ENCODE data around the gene BZW2. TPM values are rescaled to one million over a fixed set of nuclear protein-coding genes. Genes with fewer than 3 reads are reported as not detected.

The BZW2 gene
- total RNA-seq, 1 donor: 61.8 TPM

GRCh38 chr7:16724344-16724743 lies 78.4 kb downstream of the BZW2 start:
- no peak for DNase-seq (ENCODE audit: low read depth)
- no peak for TF ChIP-seq CTCF (IDR thresholded peaks at IDR 0.05; ENCODE audit: insufficient read depth, low read length)

GRCh38 chr7:16726189-16726588 lies 80.2 kb downstream of the BZW2 start:
- no peak for DNase-seq (ENCODE audit: low read depth)
- TF ChIP-seq CTCF (IDR thresholded peaks at IDR 0.05; ENCODE audit: insufficient read depth, low read length): no peak
- no peak overlapping the region for H3K4me3 ChIP-seq (ENCODE audit: low read depth, low read length)

More at GRCh38 chr7:16724344-16724743, 78.4 kb downstream of the BZW2 start:
- no peak overlapping the region for H3K4me3 ChIP-seq (ENCODE audit: low read depth, low read length)

- no peak overlapping the region for H3K4me3 ChIP-seq (ENCODE audit: low read depth, low read length)
- no peak for DNase-seq (ENCODE audit: low read depth)
- no peak for TF ChIP-seq CTCF (IDR thresholded peaks at IDR 0.05; ENCODE audit: insufficient read depth, low read length)
These were observed 81.8 kb downstream of the BZW2 start for GRCh38 chr7:16727736-16728135.

- no peak for TF ChIP-seq CTCF (IDR thresholded peaks at IDR 0.05; ENCODE audit: insufficient read depth, low read length)
- no peak overlapping the region for H3K4me3 ChIP-seq (ENCODE audit: low read depth, low read length)
- DNase-seq (ENCODE audit: low read depth): no peak
These were observed 82.8 kb downstream of the BZW2 start for GRCh38 chr7:16728811-16729210.

- no peak for TF ChIP-seq CTCF (IDR thresholded peaks at IDR 0.05; ENCODE audit: insufficient read depth, low read length)
These were observed 83.6 kb downstream of the BZW2 start for GRCh38 chr7:16729541-16729940.

GRCh38 chr7:16730937-16731336 lies 85.0 kb downstream of the BZW2 start:
- no peak for DNase-seq (ENCODE audit: low read depth)
- H3K4me3 ChIP-seq (ENCODE audit: low read depth, low read length): no peak overlapping the region
- no peak for TF ChIP-seq CTCF (IDR thresholded peaks at IDR 0.05; ENCODE audit: insufficient read depth, low read length)

More at GRCh38 chr7:16729541-16729940, 83.6 kb downstream of the BZW2 start:
- H3K4me3 ChIP-seq (ENCODE audit: low read depth, low read length): no peak overlapping the region
- DNase-seq (ENCODE audit: low read depth): no peak

- no peak for DNase-seq (ENCODE audit: low read depth)
- no peak for TF ChIP-seq CTCF (IDR thresholded peaks at IDR 0.05; ENCODE audit: insufficient read depth, low read length)
- H3K4me3 ChIP-seq (ENCODE audit: low read depth, low read length): no peak overlapping the region
These were observed 86.8 kb downstream of the BZW2 start for GRCh38 chr7:16732828-16733227.
